Measurements from ENCODE around the gene UGT1A3.

- TF ChIP-seq POLR2AphosphoS5 (IDR thresholded peaks at IDR 0.05; ENCODE audit: low read depth, low read length) (no peak), REST (IDR thresholded peaks at IDR 0.05; ENCODE audit: insufficient read depth in 1 of 2, low read depth in 2 of 2, low read length in 2 of 2) (no peak), TAF1 (IDR thresholded peaks at IDR 0.05; ENCODE audit: borderline replicate concordance, insufficient read depth, low read length) (no peak), SIN3A (IDR thresholded peaks at IDR 0.05; ENCODE audit: borderline replicate concordance, insufficient read depth, low read length) (no peak), FOXP2 (optimal IDR thresholded peaks at IDR 0.05; ENCODE audit: borderline replicate concordance, extremely low read depth, extremely low read length, insufficient read depth) (no peak)
Measured at GRCh38 chr2:233679196-233679595, 49.6 kb upstream of the UGT1A3 start.
